SU-DHL-6 (cell line): ENCODE results near the gene IFIT2.

Experiments used
- H2AFZ ChIP-seq: fragments of 200-600 bp; sonication (generic); 2 replicates; pipeline ENCODE4 v1.6.1; 2014; ENCODE audit warnings: low read depth, mild to moderate bottlenecking, moderate library complexity, mixed read lengths, antibody characterized with exemption, low read length; ENCODE audit not compliant: severe bottlenecking
- H3F3A ChIP-seq: fragments of 200-600 bp; shearing (Covaris generic); 2 replicates; pipeline ENCODE4 v1.6.0; 2016; ENCODE audit warnings: antibody characterized with exemption, mild to moderate bottlenecking; ENCODE audit not compliant: insufficient read depth
- H3K27ac ChIP-seq: fragments of 200-600 bp; sonication (generic); 2 replicates; pipeline ENCODE4 v1.5.1; 2016; ENCODE audit warnings: low read depth, mild to moderate bottlenecking, low read length, moderate library complexity, mixed read lengths
- H3K27me3 ChIP-seq: fragments of 200-600 bp; sonication (generic), shearing (Covaris generic); 2 replicates; pipeline ENCODE4 v1.6.0; 2014; ENCODE audit warnings: mild to moderate bottlenecking, low read length
- H3K36me3 ChIP-seq: fragments of 200-600 bp; sonication (generic); 2 replicates; pipeline ENCODE4 v1.6.1; 2014; ENCODE audit warnings: mild to moderate bottlenecking, low read length, mixed read lengths
- H3K4me2 ChIP-seq: fragments of 300-600, 200-600 bp; shearing (Covaris generic), sonication (generic); 2 replicates; pipeline ENCODE4 v1.6.0; 2014; ENCODE audit warnings: low read length, low read depth, mild to moderate bottlenecking; ENCODE audit not compliant: poor library complexity, severe bottlenecking
- H3K4me3 ChIP-seq: fragments of 200-600 bp; sonication (generic); 2 replicates; pipeline ENCODE4 v1.5.1; 2014; ENCODE audit warnings: antibody characterized with exemption, low read length, mild to moderate bottlenecking, mixed read lengths; ENCODE audit not compliant: insufficient read depth, poor library complexity, severe bottlenecking
- H3K79me2 ChIP-seq: fragments of 200-600 bp; sonication (generic); 2 replicates; pipeline ENCODE4 v1.6.1; 2014; ENCODE audit warnings: mild to moderate bottlenecking, low read length, moderate library complexity; ENCODE audit not compliant: insufficient read depth
- H3K9ac ChIP-seq: fragments of 200-600 bp; sonication (generic); 2 replicates; pipeline ENCODE4 v1.7.0; 2014; ENCODE audit warnings: mild to moderate bottlenecking, low read length
- H3K9me2 ChIP-seq: fragments of 200-600 bp; sonication (generic); replicated peaks from 2 replicates; pipeline ENCODE4 v1.6.1; 2014; ENCODE audit warnings: low read length; ENCODE audit not compliant: insufficient read depth
- H3K9me3 ChIP-seq: fragments of 200-600 bp; sonication (generic); 2 replicates; pipeline ENCODE4 v1.6.1; 2014; ENCODE audit warnings: low read length, mixed read lengths; ENCODE audit not compliant: insufficient read depth
- H4K20me1 ChIP-seq: fragments of 200-600 bp; sonication (generic); 2 replicates; pipeline ENCODE4 v1.6.1; 2014; ENCODE audit warnings: low read depth, mild to moderate bottlenecking, antibody characterized with exemption, low read length, moderate library complexity, mixed read lengths
- CTCF ChIP-seq: fragments of 200-600 bp; sonication (generic); IDR thresholded peaks from one replicate; pipeline ENCODE4 v1.5.1; 2017; ENCODE audit warnings: antibody characterized with exemption, mild to moderate bottlenecking, low read length, moderate library complexity; ENCODE audit not compliant: insufficient read depth, poor library complexity, severe bottlenecking
- EZH2phosphoT487 ChIP-seq: fragments of 200-600 bp; sonication (generic), shearing (Covaris generic); conservative IDR thresholded peaks from 2 replicates; pipeline ENCODE4 v1.6.1; 2018; ENCODE audit warnings: mild to moderate bottlenecking, antibody characterized with exemption, low read length, moderate library complexity, mixed read lengths

IFIT2 gene

GRCh38 chr10:89294721-89295239 lies 7.1 kb upstream of the IFIT2 start:
- no peaks in the 10 kb centered on the region for H3F3A ChIP-seq
- H3K9me3 ChIP-seq: no peaks in the 10 kb centered on the region
- H2AFZ ChIP-seq: no peak overlapping the region
- H3K9ac ChIP-seq: no peak overlapping the region
- H3K36me3 ChIP-seq: no peaks in the 10 kb centered on the region
- H4K20me1 ChIP-seq: no peaks in the 10 kb centered on the region
- H3K9me2 ChIP-seq: no peaks in the 10 kb centered on the region
- H3K79me2 ChIP-seq: no peaks in the 10 kb centered on the region
- no peak overlapping the region for H3K27ac ChIP-seq
- H3K4me2 ChIP-seq: no peak overlapping the region
- no peaks in the 10 kb centered on the region for H3K27me3 ChIP-seq
- H3K4me3 ChIP-seq: no peak overlapping the region
- TF ChIP-seq EZH2phosphoT487 (no peak), CTCF (no peak)

DNA sequence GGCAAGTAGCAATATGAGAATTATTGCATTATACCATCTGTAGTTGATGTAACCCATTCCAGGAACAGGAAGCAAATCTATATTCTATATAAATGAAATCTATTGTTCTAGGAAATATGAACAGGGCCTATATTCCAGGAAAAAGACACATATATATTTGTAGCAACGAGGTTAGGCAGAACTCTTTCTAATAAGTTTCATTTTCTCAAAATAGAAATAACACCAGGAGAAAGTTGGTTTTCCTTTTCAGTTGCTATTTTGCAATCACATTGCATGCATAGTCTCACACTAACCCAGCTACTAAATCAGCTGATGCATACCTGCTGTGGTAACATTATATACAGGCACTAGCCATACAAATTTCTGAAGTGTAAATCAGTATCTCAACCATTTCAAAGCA lies 6.2 kb upstream of the IFIT2 start:
- TF ChIP-seq EZH2phosphoT487: no peak
- TF ChIP-seq CTCF: no peak
- Histone ChIP-seq H3K36me3 (no peaks in the 10 kb centered on the region), H3K9me2 (no peaks in the 10 kb centered on the region), H3K9ac (no peak overlapping the region), H4K20me1 (no peaks in the 10 kb centered on the region), H3K27me3 (no peaks in the 10 kb centered on the region), H2AFZ (no peak overlapping the region), H3K4me3 (no peak overlapping the region), H3K79me2 (no peaks in the 10 kb centered on the region), H3K4me2 (no peak overlapping the region), H3F3A (no peaks in the 10 kb centered on the region), H3K9me3 (no peaks in the 10 kb centered on the region), H3K27ac (no peak overlapping the region)

- Histone ChIP-seq H4K20me1 (no peaks in the 10 kb centered on the region), H3K79me2 (no peaks in the 10 kb centered on the region), H3F3A (no peaks in the 10 kb centered on the region), H3K9ac (no peak overlapping the region), H3K27ac (no peak overlapping the region), H3K4me3 (no peak overlapping the region), H3K4me2 (no peak overlapping the region), H3K27me3 (no peaks in the 10 kb centered on the region), H3K36me3 (no peaks in the 10 kb centered on the region), H3K9me2 (no peaks in the 10 kb centered on the region), H3K9me3 (no peaks in the 10 kb centered on the region), H2AFZ (no peak overlapping the region)
- TF ChIP-seq EZH2phosphoT487 (no peak), CTCF (no peak)
These were observed 5.6 kb upstream of the IFIT2 start for GRCh38 chr10:89296220-89296648.
